Measurements from ENCODE around the gene SAMD9. TPM values are rescaled to one million over a fixed set of nuclear protein-coding genes. Genes with fewer than 3 reads are reported as not detected.

The SAMD9 gene
- total RNA-seq, 1 donor from 2014 or later: 0.24 TPM

DNA sequence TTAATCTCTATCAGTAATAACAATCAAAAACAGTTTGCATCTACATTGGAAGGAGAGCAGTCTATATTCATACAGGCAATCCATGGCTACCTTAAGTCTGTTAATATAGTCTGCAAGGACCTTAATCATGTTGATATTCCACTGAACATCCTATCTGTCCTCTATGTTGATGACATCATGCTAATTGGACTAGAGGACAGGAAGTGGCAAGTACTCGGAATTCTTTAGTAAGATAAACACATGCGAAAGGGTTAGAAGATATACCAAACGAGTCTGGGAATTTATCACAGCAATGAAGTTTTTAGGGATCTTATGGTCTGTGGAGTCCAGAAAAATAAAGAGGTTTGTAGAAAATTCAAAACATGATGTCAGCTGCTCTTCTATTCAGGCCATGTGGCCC, 41.7 kb upstream of the SAMD9 start:
- no peaks in the 10 kb centered on the region for H3K36me3 Mint-ChIP-seq (ENCODE audit: insufficient read depth)
- no peak overlapping the region for H3K4me3 Mint-ChIP-seq (ENCODE audit: low read depth)
- no peaks in the 10 kb centered on the region for H3K9me3 Mint-ChIP-seq (ENCODE audit: low read depth)
- DNase-seq (ENCODE audit: low spot score, unreplicated experiment): no peak
- no peaks in the 10 kb centered on the region for H3K27me3 Mint-ChIP-seq
- H3K4me1 Mint-ChIP-seq (ENCODE audit: low read depth): no peaks in the 10 kb centered on the region
- no peak overlapping the region for H3K27ac Mint-ChIP-seq
- TF ChIP-seq, protein P1, sequence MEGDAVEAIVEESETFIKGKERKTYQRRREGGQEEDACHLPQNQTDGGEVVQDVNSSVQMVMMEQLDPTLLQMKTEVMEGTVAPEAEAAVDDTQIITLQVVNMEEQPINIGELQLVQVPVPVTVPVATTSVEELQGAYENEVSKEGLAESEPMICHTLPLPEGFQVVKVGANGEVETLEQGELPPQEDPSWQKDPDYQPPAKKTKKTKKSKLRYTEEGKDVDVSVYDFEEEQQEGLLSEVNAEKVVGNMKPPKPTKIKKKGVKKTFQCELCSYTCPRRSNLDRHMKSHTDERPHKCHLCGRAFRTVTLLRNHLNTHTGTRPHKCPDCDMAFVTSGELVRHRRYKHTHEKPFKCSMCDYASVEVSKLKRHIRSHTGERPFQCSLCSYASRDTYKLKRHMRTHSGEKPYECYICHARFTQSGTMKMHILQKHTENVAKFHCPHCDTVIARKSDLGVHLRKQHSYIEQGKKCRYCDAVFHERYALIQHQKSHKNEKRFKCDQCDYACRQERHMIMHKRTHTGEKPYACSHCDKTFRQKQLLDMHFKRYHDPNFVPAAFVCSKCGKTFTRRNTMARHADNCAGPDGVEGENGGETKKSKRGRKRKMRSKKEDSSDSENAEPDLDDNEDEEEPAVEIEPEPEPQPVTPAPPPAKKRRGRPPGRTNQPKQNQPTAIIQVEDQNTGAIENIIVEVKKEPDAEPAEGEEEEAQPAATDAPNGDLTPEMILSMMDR (IDR thresholded peaks at IDR 0.05; ENCODE audit: unreplicated experiment): no peak

- DNase-seq (ENCODE audit: low spot score, unreplicated experiment): no peak
- Mint-ChIP-seq H3K27ac (no peak overlapping the region), H3K36me3 (ENCODE audit: insufficient read depth) (no peaks in the 10 kb centered on the region), H3K4me1 (ENCODE audit: low read depth) (peaks cover 2% of the 10 kb centered on the region), H3K27me3 (no peaks in the 10 kb centered on the region), H3K9me3 (ENCODE audit: low read depth) (no peaks in the 10 kb centered on the region), H3K4me3 (ENCODE audit: low read depth) (no peak overlapping the region)
- TF ChIP-seq, protein P1 (IDR thresholded peaks at IDR 0.05; ENCODE audit: unreplicated experiment): no peak
Observed at GRCh38 chr7:93156884-93157283, 39.1 kb upstream of the SAMD9 start.

- Mint-ChIP-seq H3K9me3 (ENCODE audit: low read depth) (no peaks in the 10 kb centered on the region), H3K27ac (no peak overlapping the region), H3K4me1 (ENCODE audit: low read depth) (peaks cover 7% of the 10 kb centered on the region), H3K36me3 (ENCODE audit: insufficient read depth) (no peaks in the 10 kb centered on the region), H3K27me3 (peaks cover 6% of the 10 kb centered on the region), H3K4me3 (ENCODE audit: low read depth) (no peak overlapping the region)
- TF ChIP-seq, protein P1 (IDR thresholded peaks at IDR 0.05; ENCODE audit: unreplicated experiment): no peak
- DNase-seq (ENCODE audit: low spot score, unreplicated experiment): no peak
Observed at GRCh38 chr7:93150200-93150835, 32.5 kb upstream of the SAMD9 start.

- Mint-ChIP-seq H3K27me3 (peaks cover 6% of the 10 kb centered on the region), H3K27ac (no peak overlapping the region)
Observed at GRCh38 chr7:93148727-93149126, 30.9 kb upstream of the SAMD9 start.

GRCh38 chr7:93148144-93148543, 30.4 kb upstream of the SAMD9 start, which contains the start of gene SAMD9L:
Gene SAMD9L (minus strand): TSS chr7:93148385. CDS start chr7:93135971, 12,414 bp downstream.
- TF ChIP-seq, protein P1 (IDR thresholded peaks at IDR 0.05; ENCODE audit: unreplicated experiment): no peak
- Mint-ChIP-seq H3K27me3 (peaks cover 9% of the 10 kb centered on the region), H3K36me3 (ENCODE audit: insufficient read depth) (no peaks in the 10 kb centered on the region), H3K4me1 (ENCODE audit: low read depth) (peaks cover 4% of the 10 kb centered on the region), H3K9me3 (ENCODE audit: low read depth) (no peaks in the 10 kb centered on the region), H3K27ac (no peak within 1 kb of the TSS), H3K4me3 (ENCODE audit: low read depth) (no peak within 1 kb of the TSS)
- DNase-seq (ENCODE audit: low spot score, unreplicated experiment): no peak

More at GRCh38 chr7:93148727-93149126, 30.9 kb upstream of the SAMD9 start:
- no peak for DNase-seq (ENCODE audit: low spot score, unreplicated experiment)
- Mint-ChIP-seq H3K4me1 (ENCODE audit: low read depth) (peaks cover 7% of the 10 kb centered on the region), H3K4me3 (ENCODE audit: low read depth) (no peak overlapping the region), H3K36me3 (ENCODE audit: insufficient read depth) (no peaks in the 10 kb centered on the region), H3K9me3 (ENCODE audit: low read depth) (no peaks in the 10 kb centered on the region)
- TF ChIP-seq, protein P1 (IDR thresholded peaks at IDR 0.05; ENCODE audit: unreplicated experiment): no peak

All from progenitor cell of endocrine pancreas (in vitro differentiated cells).